Loucy (cell line): ENCODE results near the gene CACNB1.

ENCODE experiments used
- H2AFZ ChIP-seq: fragments of 200-600 bp; sonication (generic); 2 replicates; pipeline ENCODE4 v1.6.0; 2016; ENCODE audit warnings: antibody characterized with exemption, mild to moderate bottlenecking, low read length, moderate library complexity
- H3F3A ChIP-seq: fragments of 200-600 bp; 2 replicates; pipeline ENCODE4 v1.6.0; 2016; ENCODE audit warnings: antibody characterized with exemption, low read depth, mild to moderate bottlenecking
- H3K27me3 ChIP-seq: fragments of 200-600 bp; sonication (generic); 2 replicates; pipeline ENCODE4 v1.6.1; 2014; ENCODE audit warnings: low read length, mild to moderate bottlenecking; ENCODE audit not compliant: insufficient read depth, poor library complexity, severe bottlenecking
- H3K36me3 ChIP-seq: fragments of 200-600 bp; sonication (generic); 2 replicates; pipeline ENCODE4 v1.6.1; 2016; ENCODE audit warnings: low read length; ENCODE audit not compliant: insufficient read depth
- H3K4me1 ChIP-seq: fragments of 200-600 bp; sonication (generic); 2 replicates; pipeline ENCODE4 v1.5.1; 2014; ENCODE audit warnings: low read length, mild to moderate bottlenecking; ENCODE audit not compliant: insufficient read depth, poor library complexity, severe bottlenecking
- H3K4me2 ChIP-seq: fragments of 200-600 bp; sonication (generic); 2 replicates; pipeline ENCODE4 v1.6.0; 2014; ENCODE audit warnings: antibody characterized with exemption, low read length, low read depth, mild to moderate bottlenecking; ENCODE audit not compliant: poor library complexity, severe bottlenecking
- H3K4me3 ChIP-seq: fragments of 200-600 bp; sonication (generic); 2 replicates; pipeline ENCODE4 v1.5.1; 2014; ENCODE audit warnings: low read length, mild to moderate bottlenecking, mixed read lengths; ENCODE audit not compliant: poor library complexity, severe bottlenecking
- H3K79me2 ChIP-seq: fragments of 200-600 bp; sonication (generic); 2 replicates; pipeline ENCODE4 v1.6.1; 2014; ENCODE audit warnings: low read length; ENCODE audit not compliant: insufficient read depth
- H3K9ac ChIP-seq: fragments of 200-600 bp; sonication (generic); 2 replicates; pipeline ENCODE4 v1.6.0; 2014; ENCODE audit warnings: mild to moderate bottlenecking, low read depth, low read length, moderate library complexity; ENCODE audit not compliant: poor library complexity, severe bottlenecking
- H3K9me2 ChIP-seq: fragments of 200-600 bp; sonication (generic); replicated peaks from 2 replicates; pipeline ENCODE4 v1.6.1; 2016; ENCODE audit warnings: low read depth, low read length, mixed read lengths
- H3K9me3 ChIP-seq: fragments of 200-600 bp; sonication (generic); 2 replicates; pipeline ENCODE4 v1.6.1; 2014; ENCODE audit warnings: mild to moderate bottlenecking, antibody characterized with exemption, low read length, low read depth; ENCODE audit not compliant: insufficient read depth
- H4K20me1 ChIP-seq: fragments of 200-600 bp; sonication (generic); 2 replicates; pipeline ENCODE4 v1.6.0; 2014; ENCODE audit warnings: antibody characterized with exemption, low read length, mild to moderate bottlenecking; ENCODE audit not compliant: insufficient read depth, poor library complexity, severe bottlenecking
- EZH2phosphoT487 ChIP-seq: fragments of 200-600 bp; IDR thresholded peaks from 2 replicates; pipeline ENCODE4 v1.6.1; 2018; ENCODE audit warnings: antibody characterized with exemption, mild to moderate bottlenecking, moderate library complexity, borderline replicate concordance
- TF ChIP-seq, protein P1 (sequence below): fragments of 200-600 bp; sonication (generic); conservative IDR thresholded peaks from 2 replicates; pipeline ENCODE4 v1.5.1; 2014; ENCODE audit warnings: mild to moderate bottlenecking, antibody characterized with exemption, low read length

Gene CACNB1

GRCh38 chr17:39144416-39144840, 53.0 kb downstream of the CACNB1 start:
- H2AFZ ChIP-seq: no peak overlapping the region
- no peaks in the 10 kb centered on the region for H3K36me3 ChIP-seq
- no peak overlapping the region for H3K9ac ChIP-seq
- TF ChIP-seq, protein P1, sequence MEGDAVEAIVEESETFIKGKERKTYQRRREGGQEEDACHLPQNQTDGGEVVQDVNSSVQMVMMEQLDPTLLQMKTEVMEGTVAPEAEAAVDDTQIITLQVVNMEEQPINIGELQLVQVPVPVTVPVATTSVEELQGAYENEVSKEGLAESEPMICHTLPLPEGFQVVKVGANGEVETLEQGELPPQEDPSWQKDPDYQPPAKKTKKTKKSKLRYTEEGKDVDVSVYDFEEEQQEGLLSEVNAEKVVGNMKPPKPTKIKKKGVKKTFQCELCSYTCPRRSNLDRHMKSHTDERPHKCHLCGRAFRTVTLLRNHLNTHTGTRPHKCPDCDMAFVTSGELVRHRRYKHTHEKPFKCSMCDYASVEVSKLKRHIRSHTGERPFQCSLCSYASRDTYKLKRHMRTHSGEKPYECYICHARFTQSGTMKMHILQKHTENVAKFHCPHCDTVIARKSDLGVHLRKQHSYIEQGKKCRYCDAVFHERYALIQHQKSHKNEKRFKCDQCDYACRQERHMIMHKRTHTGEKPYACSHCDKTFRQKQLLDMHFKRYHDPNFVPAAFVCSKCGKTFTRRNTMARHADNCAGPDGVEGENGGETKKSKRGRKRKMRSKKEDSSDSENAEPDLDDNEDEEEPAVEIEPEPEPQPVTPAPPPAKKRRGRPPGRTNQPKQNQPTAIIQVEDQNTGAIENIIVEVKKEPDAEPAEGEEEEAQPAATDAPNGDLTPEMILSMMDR: no peak
- TF ChIP-seq EZH2phosphoT487: no peak
- H3K4me2 ChIP-seq: no peak overlapping the region
- no peaks in the 10 kb centered on the region for H4K20me1 ChIP-seq
- no peaks in the 10 kb centered on the region for H3K9me3 ChIP-seq
- no peaks in the 10 kb centered on the region for H3K4me1 ChIP-seq
- H3K79me2 ChIP-seq: no peaks in the 10 kb centered on the region
- no peaks in the 10 kb centered on the region for H3F3A ChIP-seq
- no peaks in the 10 kb centered on the region for H3K27me3 ChIP-seq
- no peaks in the 10 kb centered on the region for H3K9me2 ChIP-seq
- no peak overlapping the region for H3K4me3 ChIP-seq

DNA sequence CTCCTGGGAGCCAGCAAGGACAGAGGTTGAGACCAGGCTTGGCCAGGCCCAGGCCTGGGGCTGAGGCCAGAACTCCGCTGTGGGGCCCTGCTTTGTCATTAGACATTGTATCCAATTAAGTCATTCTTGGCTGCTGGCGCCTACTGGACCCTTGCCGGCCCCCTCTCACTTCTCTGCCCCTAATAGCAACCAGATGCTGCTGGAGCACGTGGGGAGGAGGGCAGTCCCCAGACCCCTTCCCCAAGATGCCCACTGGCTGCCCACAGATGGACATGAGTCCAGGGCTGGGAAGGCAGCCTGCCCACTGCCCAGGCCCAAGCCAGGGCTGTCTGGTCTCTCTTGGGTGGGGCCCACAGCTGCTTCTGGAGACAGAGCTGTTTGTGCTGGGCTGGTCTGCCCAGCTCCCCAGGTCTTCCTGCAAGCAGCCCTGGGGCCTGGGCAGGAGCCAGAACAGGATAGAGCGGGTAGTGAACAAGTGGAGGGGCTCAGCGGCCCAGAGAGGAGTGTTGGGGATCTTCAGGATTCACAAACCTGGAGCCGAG, 53.8 kb downstream of the CACNB1 start:
- no peaks in the 10 kb centered on the region for H3K79me2 ChIP-seq
- no peaks in the 10 kb centered on the region for H3K9me3 ChIP-seq
- H2AFZ ChIP-seq: no peak overlapping the region
- no peak overlapping the region for H3K4me3 ChIP-seq
- H3K36me3 ChIP-seq: no peaks in the 10 kb centered on the region
- H3K4me2 ChIP-seq: no peak overlapping the region
- no peaks in the 10 kb centered on the region for H3K4me1 ChIP-seq
- H3K9ac ChIP-seq: no peak overlapping the region
- no peaks in the 10 kb centered on the region for H3K9me2 ChIP-seq
- H3K27me3 ChIP-seq: no peaks in the 10 kb centered on the region
- H4K20me1 ChIP-seq: no peaks in the 10 kb centered on the region
- H3F3A ChIP-seq: no peaks in the 10 kb centered on the region
- TF ChIP-seq EZH2phosphoT487: no peak

GRCh38 chr17:39141915-39142664, 55.4 kb downstream of the CACNB1 start:
- no peaks in the 10 kb centered on the region for H3K9me3 ChIP-seq
- H3F3A ChIP-seq: no peaks in the 10 kb centered on the region
- no peak overlapping the region for H3K4me3 ChIP-seq
- H3K27me3 ChIP-seq: no peaks in the 10 kb centered on the region
- no peaks in the 10 kb centered on the region for H3K79me2 ChIP-seq
- no peak overlapping the region for H3K4me2 ChIP-seq
- H4K20me1 ChIP-seq: no peaks in the 10 kb centered on the region
- no peaks in the 10 kb centered on the region for H3K9me2 ChIP-seq
- no peak overlapping the region for H3K9ac ChIP-seq
- no peaks in the 10 kb centered on the region for H3K36me3 ChIP-seq
- H2AFZ ChIP-seq: no peak overlapping the region
- no peak for TF ChIP-seq EZH2phosphoT487
- TF ChIP-seq, protein P1: no peak
- H3K4me1 ChIP-seq: no peaks in the 10 kb centered on the region

- Histone ChIP-seq H3K4me1 (no peaks in the 10 kb centered on the region), H3K9me3 (no peaks in the 10 kb centered on the region), H4K20me1 (no peaks in the 10 kb centered on the region), H3K9me2 (no peaks in the 10 kb centered on the region), H3K4me2 (no peak overlapping the region), H3F3A (no peaks in the 10 kb centered on the region), H3K36me3 (no peaks in the 10 kb centered on the region), H3K9ac (no peak overlapping the region), H3K4me3 (no peak overlapping the region), H3K79me2 (no peaks in the 10 kb centered on the region), H2AFZ (no peak overlapping the region), H3K27me3 (no peaks in the 10 kb centered on the region)
- no peak for TF ChIP-seq EZH2phosphoT487
- TF ChIP-seq, protein P1: no peak
Observed at GRCh38 chr17:39141294-39141693, 56.2 kb downstream of the CACNB1 start.
